Stimulated activated CD8-positive, alpha-beta memory T cell treated with anti-CD3 and anti-CD28 coated beads, Interleukin-12 subunit alpha, Interleukin-12 subunit beta, amount 100 ng/mL, for 1 hour (primary cell): ENCODE data around the gene DNAJB11.

Experiments
- DNase-seq: peaks from one replicate; pipeline ENCODE4 v3.0.0-alpha.2; 2020; ENCODE audit warnings: low read depth

The DNAJB11 gene

DNA sequence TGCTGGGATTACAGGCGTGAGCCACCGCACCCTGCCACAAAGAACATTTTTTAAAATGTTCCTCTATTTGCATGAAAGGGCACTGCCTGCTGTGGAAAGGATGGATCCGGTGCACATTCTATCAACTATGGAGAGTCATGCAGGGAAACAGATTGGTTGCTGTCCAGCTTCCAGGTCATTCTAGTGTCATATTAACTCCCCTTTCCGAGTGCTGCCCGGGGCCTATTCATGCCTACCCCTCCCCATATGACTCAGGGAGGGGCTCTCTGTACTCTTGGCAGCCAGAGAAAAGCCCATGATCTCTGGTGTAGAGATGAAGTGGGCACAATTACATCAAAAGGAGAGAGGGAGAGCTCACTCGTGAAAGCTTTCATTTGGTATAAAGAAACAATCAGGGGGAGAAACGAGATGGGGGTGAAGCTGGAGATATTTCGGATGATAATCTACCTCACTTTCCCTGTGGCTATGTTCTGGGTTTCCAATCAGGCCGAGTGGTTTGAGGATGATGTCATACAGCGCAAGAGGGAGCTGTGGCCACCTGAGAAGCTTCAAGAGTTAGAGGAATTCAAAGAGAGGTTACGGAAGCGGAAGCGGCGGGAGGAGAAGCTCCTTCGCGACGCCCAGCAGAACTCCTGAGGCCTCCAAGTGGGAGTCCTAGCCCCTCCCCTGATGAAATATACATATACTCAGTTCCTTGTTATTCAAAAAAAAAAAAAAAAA, 26.2 kb downstream of the DNAJB11 start:
- no peak for DNase-seq

DNA sequence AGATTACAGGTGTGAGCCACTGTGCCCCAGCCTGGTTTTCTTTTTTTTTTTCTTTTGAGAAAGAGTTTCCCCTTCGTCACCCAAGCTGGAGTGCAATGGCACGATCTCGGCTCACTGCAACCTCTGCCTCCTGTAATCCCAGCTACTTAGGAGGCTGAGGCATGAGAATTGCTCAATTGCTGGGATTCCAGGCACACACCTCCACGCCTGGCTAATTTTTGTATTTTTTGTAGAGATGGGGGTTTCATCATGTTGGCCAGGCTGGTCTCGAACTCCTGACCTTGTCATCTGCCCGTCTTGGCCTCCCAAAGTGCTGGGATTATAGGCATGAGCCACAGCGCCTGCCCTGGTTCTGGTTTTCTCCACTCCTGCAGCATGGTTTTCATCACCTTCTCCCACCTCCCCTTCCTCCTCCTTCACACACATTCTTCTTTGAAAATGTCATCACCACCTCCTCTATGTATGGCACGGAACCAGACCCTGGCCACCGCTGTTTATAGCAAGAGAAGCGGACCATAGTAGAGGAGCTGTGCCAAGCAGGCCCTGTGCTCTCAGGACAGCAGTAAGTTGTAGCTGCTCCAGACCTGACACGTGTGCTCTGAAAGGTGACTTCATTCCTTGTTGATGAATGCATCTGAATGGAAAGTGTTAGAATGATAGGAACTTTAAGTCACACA, 27.7 kb downstream of the DNAJB11 start:
- DNase-seq: no peak

DNA sequence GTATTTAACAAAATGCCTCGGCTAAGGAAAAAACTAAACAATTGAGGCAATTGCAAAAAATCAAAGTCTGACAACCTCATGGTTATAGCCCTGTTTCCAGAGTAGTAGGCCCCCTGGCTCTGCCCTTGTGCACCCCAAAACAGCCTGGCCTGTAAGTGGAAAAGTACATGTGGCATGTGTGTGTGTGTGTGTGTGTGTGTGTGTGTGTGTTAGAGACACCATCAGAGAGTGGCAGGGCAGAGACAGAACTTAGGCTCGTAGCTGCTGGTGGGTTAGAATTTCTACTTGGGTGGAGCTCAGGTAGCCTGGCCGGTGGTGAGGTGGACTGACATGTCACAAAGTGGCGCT, 28.2 kb downstream of the DNAJB11 start:
- DNase-seq: no peak

DNA sequence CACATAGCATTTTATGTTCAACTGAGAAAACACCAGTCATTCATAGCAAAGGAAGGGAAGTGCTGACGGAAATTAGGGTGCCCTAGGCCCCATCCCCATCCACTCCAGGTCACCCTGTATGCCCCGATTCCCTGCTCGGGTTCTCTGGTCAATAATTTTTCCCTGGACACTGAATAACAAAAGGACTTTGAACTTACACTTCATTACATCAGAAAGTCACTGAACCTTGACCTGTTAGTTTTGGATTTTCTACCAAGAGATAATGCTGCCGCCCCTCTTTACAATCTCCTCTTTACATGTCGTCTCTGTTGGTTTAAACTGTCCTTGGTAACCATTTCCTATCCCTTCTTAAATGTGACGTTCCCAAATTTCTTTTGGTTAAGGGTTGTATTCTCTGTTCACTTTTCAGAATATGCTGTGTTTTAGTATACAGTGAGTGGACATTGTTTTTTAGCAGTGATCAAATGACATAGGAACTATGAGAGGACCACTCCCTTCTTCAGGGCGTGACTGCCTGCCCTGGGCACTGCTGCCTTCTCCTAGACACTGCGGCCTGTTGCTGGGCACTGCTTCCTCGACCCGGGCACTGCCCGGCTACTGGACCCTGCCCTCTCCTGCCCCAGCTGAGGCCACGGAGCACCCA, 28.7 kb downstream of the DNAJB11 start:
- DNase-seq: no peak

DNA sequence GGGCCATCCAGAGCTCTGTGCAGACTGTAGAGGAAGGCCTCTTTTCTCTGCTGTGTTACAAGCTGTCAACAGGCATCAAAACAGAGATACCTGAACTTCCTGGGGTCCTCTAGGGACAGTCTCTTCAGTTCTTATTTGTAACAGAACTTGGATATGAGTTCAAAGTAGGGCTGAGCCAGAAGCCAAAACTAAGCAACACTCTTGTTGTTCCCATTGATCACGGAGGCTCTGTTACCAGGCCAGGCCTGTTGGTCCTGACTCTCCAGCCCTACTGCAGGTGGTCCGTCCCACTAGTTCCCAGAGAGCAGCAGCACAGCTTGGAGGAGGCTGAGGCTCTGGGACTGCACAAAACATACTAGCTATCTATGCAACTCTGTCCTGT, 29.3 kb downstream of the DNAJB11 start:
- DNase-seq: no peak

DNA sequence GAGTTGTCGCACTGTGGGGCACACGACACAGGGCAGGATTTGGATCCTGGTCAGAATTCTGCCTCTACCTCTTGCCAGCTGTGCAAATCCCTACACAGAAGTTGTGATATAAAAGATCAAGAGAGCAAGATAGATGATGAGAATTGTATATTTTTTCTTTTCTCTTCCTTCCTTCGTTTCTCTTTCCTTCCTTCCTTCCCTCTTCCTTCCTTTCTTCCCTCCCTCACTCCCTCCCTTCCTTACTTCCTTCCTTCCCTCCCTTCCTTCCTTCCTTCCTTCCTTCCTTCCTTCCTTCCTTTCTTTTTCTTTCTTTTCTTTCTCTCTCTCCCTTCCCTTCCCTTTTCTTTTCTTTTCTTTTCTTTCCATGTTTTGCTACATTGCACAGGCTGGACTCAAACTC, 30.4 kb downstream of the DNAJB11 start:
- DNase-seq: no peak

DNA sequence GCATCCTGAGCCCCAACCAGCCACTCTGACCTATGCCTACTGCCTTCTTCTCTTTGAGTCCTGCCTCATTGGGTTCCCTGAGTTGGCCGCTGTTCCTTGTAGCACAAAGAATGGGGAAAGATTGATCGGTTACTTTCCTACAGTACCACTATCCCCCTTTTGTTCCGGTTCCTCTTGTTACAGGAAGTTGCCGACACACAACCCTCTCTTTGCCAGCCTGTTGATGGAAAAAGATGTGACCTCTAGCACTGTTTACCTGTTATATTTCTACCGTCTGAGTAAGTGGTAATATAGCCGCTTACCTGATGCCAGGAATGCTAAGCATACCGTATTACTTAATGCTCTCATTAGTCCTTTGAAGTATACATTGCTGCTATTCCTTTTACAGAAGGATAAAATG, 32.6 kb downstream of the DNAJB11 start:
- DNase-seq: no peak

DNA sequence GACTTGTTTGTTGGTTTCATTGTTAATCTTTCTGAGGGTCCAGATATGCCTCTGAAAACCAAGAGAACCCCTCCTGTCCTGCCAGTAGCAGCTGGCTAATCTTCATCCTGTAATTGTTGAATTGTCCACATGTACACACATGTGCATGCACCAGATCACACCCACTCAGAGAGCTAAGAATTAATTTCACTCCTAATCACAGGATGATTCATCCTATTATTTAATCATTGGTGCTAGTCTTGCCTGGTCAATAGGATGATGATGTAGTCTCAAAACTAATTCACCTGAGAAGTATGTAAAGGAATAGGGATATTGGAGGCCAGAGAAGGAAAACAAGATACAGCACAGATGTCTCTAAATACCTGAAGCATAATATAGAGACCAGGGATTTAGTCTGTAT, 34.6 kb downstream of the DNAJB11 start:
- DNase-seq: no peak

DNA sequence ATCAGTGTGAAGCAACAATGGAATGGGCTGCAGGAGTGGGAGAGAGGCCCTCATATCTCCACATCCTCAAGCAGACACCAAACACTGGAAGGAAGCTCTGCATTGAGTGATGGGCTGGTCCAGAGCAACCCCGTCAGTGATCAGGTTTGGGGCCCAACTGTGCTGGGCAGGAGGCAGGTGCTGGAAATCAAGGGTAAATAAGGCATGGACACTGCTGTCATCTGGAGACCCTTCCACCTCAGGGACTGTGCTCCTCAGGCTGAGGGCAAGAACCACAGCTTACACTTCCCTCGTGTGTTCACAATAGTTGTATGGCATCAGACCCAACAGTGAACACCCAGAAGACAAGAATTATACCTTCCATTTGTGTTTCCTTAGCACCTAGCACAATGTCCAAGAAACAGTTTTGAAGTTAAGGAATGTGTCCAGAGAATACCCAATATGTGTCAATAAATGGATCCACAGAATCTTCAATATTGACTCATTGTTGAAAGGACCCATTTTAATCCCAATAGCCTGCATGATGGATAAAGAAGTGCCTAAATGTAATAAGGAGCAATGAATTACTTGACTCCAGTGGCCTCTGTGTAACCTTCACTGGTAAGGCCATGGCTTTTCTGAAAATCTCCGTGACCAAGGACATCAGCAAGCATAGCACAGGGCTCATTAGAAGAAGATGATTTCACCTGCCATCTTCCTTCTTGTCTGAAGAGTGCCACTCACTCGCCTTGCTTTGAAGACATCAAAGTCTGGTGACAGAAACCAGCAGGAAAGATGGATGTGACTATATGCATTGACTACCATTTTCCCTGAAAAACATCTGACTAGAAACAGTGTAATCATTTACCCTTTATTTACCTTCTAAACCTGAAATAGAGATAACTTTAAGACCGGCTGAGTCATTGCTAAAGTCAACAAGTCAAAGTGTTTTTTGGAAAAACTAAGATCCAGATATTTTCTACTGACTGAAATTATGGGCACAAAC, 35.3 kb downstream of the DNAJB11 start:
- no peak for DNase-seq

DNA sequence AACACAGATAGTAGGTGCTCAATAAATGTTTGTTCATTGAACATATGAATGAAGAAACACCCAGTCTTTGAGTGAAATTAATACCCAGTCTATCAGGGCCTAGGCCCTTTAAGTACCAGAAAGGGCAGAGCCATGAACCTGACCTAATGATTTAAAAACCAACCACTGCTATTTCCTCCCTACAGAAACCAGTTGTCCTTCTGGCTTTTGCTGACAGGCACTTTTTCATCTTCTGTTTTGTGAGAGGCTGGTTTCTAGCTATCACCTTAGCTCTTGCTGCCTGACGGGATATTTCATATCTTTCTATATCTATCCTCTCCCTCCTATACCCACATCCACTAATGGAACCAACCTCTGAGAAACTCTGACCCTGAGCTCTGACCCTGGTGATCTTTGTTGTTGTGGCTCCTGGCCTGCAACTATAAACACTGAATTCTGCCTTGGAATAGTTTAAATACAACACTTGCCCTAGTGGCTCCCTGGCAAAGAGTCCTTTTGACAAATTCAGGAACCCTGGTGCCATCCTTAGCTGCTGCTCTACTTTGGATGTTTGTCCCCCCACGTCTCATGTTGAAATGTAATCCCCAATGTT, 38.2 kb downstream of the DNAJB11 start:
- no peak for DNase-seq

DNA sequence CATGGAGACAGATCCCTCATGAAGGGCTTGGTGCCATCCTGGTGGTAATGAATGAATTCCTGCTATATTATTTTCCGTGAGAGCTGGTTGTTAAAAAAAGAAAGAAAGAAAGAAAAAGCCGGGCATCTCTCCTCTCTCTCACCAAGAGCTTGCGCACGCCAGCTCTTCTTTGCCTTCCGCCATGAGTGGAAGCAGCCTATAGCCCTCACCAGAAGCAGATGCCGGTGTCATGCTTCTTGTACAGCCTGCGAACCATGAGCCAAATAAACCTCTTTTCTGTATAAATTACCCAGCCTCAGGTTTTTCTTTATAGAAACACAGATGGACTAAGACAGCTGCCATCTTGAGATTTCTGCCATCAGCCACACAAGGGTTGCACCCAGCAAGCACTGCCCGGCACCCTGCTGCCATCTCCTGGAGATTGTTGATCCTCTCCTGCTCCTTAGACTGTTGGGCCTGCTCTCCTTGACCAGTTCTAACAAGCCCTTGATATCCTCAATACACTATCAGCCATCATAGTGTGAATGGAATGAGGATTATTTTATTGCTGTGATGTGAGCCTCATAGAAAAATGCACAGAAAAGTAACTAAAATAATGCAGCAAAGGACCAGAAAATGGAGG, 38.8 kb downstream of the DNAJB11 start:
- DNase-seq: no peak

DNA sequence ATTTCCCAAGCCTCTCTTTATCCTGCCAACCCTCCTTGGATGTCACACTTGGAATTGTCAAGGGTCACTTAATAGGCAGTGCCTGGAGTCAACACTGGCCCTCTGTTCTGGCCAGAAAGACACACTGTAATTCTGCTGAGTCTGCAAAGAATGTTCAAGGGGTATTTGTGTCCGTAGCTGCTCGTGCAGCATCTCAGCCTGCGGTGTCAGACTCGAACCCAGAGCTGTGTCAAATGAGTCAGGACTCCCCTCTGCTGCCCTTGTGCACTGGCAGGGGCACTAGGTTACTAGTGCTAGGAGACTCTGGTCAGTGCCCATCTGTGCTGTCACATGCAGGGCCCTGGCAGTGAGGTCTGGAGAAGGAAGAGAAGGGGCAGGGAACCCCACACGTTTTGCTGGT, 41.5 kb downstream of the DNAJB11 start:
- DNase-seq: no peak

DNA sequence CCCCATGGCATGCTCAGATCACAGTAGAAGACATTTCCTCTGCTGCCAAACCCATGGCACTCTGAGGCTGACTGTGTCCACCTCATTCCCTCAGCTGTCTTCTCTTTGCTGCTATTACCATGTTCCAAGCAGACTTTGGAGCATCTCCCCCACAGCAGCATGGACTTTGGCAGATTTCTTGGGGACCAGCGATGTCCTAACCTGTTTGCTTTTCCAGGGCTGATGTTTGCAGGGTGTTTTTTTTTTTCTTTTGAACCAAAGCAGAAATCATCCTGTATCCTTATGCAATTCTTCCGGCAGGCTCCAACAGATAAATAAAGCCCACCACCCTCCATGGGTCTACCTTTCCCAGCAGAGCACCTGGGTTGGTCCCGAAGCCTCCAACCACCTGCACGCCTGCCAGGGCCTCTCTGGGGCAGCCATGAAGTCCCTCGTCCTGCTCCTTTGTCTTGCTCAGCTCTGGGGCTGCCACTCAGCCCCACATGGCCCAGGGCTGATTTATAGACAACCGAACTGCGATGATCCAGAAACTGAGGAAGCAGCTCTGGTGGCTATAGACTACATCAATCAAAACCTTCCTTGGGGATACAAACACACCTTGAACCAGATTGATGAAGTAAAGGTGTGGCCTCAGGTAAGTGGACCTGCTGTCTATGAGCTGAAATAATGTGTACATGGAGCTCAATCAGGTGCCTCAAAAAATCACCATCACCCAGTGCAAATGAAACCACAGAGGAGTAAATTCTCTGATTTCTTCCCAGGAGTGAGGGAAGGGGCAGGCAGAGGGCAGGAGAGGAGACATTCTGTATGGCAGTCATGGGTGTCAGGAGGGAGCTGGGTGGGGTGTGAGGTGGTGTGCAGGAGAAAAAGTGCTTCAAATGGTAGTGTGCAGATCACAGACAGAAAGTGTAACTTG, 42.5 kb downstream of the DNAJB11 start, which contains the start of gene AHSG:
Gene AHSG, plus strand, starts transcription at position 340 of the 916 bp plus-strand sequence. Its CDS starts 82 bp downstream, at position 422.
- DNase-seq: no peak

DNA sequence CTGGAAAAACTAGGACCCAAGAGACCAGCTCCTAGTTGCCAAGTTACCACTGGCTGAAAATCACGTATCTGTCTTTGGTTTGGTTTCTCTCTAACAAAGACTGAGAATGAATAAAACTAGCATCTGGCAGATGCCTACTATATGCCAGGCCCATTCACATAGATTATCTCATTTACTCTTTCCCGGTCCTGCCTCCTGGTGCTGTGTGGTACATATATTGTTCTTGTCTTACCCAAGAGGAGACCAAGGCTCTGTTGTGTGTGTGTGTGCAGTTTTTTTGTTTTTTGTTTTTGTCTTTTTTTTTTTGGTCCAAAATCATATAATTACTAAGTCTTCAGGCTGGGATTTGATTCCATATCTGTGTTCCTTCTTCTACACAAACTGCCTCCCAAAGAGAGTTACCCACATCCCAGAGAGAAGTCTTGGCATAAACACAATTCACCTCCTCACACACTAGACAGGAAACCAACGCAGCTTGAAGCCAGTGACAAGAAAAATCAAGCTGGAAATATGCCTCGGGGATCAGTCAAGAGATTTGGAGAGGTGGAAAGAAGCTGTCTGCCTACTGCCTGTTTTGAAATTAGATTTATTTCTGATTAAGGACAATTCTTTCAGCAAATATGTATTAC, 43.2 kb downstream of the DNAJB11 start:
- no peak for DNase-seq

DNA sequence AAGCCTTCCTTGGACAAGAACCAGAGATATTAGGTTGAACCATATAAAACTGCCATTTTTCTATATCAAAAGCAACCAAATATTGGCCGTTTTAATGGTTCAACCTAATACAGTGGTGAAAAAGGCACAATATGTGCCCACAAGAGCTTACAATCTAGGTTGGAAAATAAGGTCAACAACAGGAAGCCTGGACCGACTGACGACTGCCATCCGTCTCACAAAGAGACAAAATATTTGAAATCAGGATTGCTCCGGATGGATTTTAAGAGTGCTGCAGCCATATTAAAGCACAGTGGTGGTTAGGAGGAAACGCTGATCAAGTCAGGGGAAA, 43.7 kb downstream of the DNAJB11 start:
- no peak for DNase-seq

DNA sequence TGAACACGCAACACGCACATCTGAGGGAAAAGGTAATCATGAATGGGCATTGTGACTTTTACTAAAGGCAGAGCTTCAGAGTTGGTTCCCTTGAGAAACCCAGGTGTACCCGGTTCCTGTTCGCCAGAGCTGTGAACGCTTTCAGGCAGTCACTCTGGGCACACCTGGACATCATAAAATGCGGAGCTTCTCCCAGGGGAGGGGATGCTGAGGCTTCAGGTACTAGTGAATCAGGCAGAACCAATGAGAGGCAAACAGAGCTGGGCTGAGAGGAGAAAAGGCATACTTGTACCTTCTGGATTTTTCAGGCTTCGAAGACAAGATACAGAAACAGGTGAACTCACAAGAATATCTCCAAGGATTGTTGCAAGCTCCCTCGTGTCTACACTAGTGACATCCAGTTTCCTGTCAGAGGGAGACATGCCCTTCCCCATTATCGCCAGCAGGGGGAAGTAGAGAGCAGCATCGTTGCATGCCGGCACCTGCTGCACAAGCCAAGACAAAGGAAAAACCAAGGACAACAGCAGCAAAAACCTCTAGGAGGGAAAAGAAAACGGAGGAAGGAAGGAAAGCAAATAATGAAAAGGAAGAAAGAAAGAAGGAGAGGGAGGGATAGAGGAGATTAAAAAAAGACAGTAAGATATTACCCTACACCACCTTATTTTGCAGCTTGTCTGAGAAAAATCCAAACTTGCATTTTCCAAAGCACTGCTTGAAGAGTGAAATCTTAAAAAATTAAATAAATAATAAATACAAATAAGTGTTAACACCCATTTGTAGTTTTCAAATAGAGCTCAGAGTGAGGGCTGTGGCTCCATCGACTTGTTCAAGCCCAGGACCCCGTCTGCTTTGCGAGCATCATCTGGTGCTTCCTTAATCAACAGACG, 44.3 kb downstream of the DNAJB11 start:
- DNase-seq: peak; percentile 52

DNA sequence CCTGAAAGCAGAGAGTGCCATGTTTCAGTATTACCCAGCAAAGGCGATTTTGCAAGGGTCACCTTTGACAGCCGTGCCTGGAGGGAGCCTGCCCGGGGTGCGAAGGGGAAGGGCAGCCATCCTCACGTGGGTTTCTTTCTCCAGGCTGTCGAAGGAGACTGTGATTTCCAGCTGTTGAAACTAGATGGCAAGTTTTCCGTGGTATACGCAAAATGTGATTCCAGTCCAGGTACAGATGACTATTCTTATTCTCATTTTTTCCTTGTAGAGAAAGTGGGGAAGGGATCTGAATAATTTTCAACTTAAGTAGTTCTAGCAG, 45.7 kb downstream of the DNAJB11 start:
- DNase-seq: no peak

DNA sequence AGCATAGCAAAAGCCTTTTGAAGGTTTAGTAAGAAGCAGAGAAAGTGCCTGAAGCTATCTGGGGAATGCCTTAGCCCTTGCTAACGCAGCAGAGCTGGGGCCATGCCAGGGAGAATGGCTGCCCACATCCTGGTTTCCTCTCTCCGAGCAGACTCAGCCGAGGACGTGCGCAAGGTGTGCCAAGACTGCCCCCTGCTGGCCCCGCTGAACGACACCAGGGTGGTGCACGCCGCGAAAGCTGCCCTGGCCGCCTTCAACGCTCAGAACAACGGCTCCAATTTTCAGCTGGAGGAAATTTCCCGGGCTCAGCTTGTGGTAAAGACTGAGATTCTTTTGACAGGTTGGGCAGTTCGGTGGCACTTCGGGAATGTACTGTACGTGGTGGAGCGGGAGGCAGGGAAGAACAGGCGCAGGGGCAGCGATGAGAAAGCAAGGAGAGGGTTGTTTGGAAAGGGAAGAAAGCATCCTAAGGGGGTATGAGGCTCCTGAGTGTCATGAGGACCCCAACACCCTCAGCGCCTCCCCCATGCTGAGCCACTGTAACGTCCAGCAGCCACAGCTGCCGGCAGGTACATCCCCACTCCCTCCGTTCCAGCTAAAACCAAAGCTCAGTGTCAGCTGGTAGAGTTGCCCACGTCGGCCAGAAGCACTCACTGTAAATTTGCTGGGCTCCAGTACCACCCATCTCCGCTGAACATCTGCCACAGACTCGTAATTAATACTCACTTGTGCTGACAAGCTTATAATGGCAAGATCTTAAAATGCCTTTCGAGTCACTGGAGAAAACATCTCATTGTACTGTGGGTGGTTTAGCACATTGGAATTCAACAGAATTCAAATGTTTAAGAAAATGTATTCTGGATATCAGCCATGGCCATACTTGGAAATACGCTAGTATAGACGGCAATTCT, 46.8 kb downstream of the DNAJB11 start:
- DNase-seq: peak; percentile 74
